GM21529 (cell line): ENCODE results near the gene XRRA1.
A peak's percentile ranks its signal among the peaks of the same experiment; 100 is the strongest.

ENCODE experiments used
- ATAC-seq: cut with Tn5 transposase; IDR thresholded peaks from one replicate; pipeline ENCODE4 v1.9.1; 2021; ENCODE audit not compliant: unreplicated experiment

Gene XRRA1

GRCh38 chr11:74950374-74950969 lies 1.6 kb upstream of the XRRA1 start:
- ATAC-seq, result peak; percentile 18

GRCh38 chr11:74949753-74950137 lies 854 bp upstream of the XRRA1 start:
- no peak for ATAC-seq

GRCh38 chr11:74948546-74948897 lies 369 bp downstream of the XRRA1 start:
- ATAC-seq, result peak; percentile 9

GRCh38 chr11:74942073-74942759 lies 6.7 kb downstream of the XRRA1 start:
- no peak for ATAC-seq

GRCh38 chr11:74941492-74941891 lies 7.4 kb downstream of the XRRA1 start:
- ATAC-seq, result no peak

GRCh38 chr11:74937696-74938475 lies 11.0 kb downstream of the XRRA1 start:
- no peak for ATAC-seq

- ATAC-seq, result no peak
Observed at GRCh38 chr11:74936976-74937375, 11.9 kb downstream of the XRRA1 start.

GRCh38 chr11:74936087-74936486 lies 12.8 kb downstream of the XRRA1 start:
- no peak for ATAC-seq

GRCh38 chr11:74935285-74935684 lies 13.6 kb downstream of the XRRA1 start:
- ATAC-seq, result no peak

GRCh38 chr11:74933765-74934164 lies 15.1 kb downstream of the XRRA1 start:
- ATAC-seq, result no peak

GRCh38 chr11:74932797-74933196 lies 16.1 kb downstream of the XRRA1 start:
- ATAC-seq, result no peak

- ATAC-seq, result no peak
Observed at GRCh38 chr11:74932169-74932568, 16.7 kb downstream of the XRRA1 start.

GRCh38 chr11:74929431-74930363 lies 19.2 kb downstream of the XRRA1 start:
- ATAC-seq, result no peak

- ATAC-seq, result no peak
Observed at GRCh38 chr11:74927496-74927895, 21.4 kb downstream of the XRRA1 start.

- ATAC-seq, result no peak
Observed at GRCh38 chr11:74926304-74927030, 22.4 kb downstream of the XRRA1 start.

GRCh38 chr11:74925281-74925680 lies 23.6 kb downstream of the XRRA1 start:
- no peak for ATAC-seq

GRCh38 chr11:74923125-74923524 lies 25.8 kb downstream of the XRRA1 start:
- no peak for ATAC-seq

- no peak for ATAC-seq
Observed at GRCh38 chr11:74909812-74910211, 39.1 kb downstream of the XRRA1 start.

- no peak for ATAC-seq
Observed at GRCh38 chr11:74909385-74909784, 39.5 kb downstream of the XRRA1 start.

- no peak for ATAC-seq
Observed at GRCh38 chr11:74905326-74905725, 43.6 kb downstream of the XRRA1 start.
